IPS-18c (cell line): Measurements from ENCODE around the gene ASXL1.
A peak's percentile ranks its signal among the peaks of the same experiment; 100 is the strongest.

Experiments used
- H3K4me3 ChIP-seq: 2 replicates; pipeline ENCODE4 v1.7.0; 2013; ENCODE audit warnings: low read depth, mild to moderate bottlenecking, low read length, moderate library complexity; ENCODE audit not compliant: insufficient read depth
- H3K9me3 ChIP-seq: one replicate; pipeline ENCODE4 v1.6.1; 2013; ENCODE audit warnings: mild to moderate bottlenecking, low read length, moderate library complexity; ENCODE audit not compliant: control insufficient read depth, insufficient read depth

ASXL1 gene

GRCh38 chr20:32474967-32475811 lies 117.1 kb downstream of the ASXL1 start:
- H3K9me3 ChIP-seq: no peaks in the 10 kb centered on the region
- H3K4me3 ChIP-seq: peak overlapping the region; percentile 15; the same call in 1 of the 2 replicates

- no peaks in the 10 kb centered on the region for H3K9me3 ChIP-seq
- H3K4me3 ChIP-seq: no peak overlapping the region
Observed at GRCh38 chr20:32476684-32477593, 118.8 kb downstream of the ASXL1 start.

GRCh38 chr20:32477594-32478512 lies 119.7 kb downstream of the ASXL1 start:
- no peaks in the 10 kb centered on the region for H3K9me3 ChIP-seq
- H3K4me3 ChIP-seq: no peak overlapping the region

- H3K9me3 ChIP-seq: no peaks in the 10 kb centered on the region
- H3K4me3 ChIP-seq: no peak overlapping the region
Observed at GRCh38 chr20:32478576-32478975, 120.4 kb downstream of the ASXL1 start.

GRCh38 chr20:32479012-32479411 lies 120.9 kb downstream of the ASXL1 start:
- no peaks in the 10 kb centered on the region for H3K9me3 ChIP-seq
- H3K4me3 ChIP-seq: no peak overlapping the region

- H3K9me3 ChIP-seq: no peaks in the 10 kb centered on the region
- H3K4me3 ChIP-seq: no peak overlapping the region
Observed at GRCh38 chr20:32479697-32480171, 121.6 kb downstream of the ASXL1 start.

- Histone ChIP-seq H3K9me3 (no peaks in the 10 kb centered on the region), H3K4me3 (no peak overlapping the region)
Observed at GRCh38 chr20:32480371-32481241, 122.5 kb downstream of the ASXL1 start.

GRCh38 chr20:32481311-32482142 lies 123.4 kb downstream of the ASXL1 start:
- Histone ChIP-seq H3K4me3 (peak overlapping the region; percentile 20; the same call in 1 of the 2 replicates), H3K9me3 (no peaks in the 10 kb centered on the region)

- no peaks in the 10 kb centered on the region for H3K9me3 ChIP-seq
- H3K4me3 ChIP-seq: peak overlapping the region; percentile 81
Observed at GRCh38 chr20:32482143-32482441, 124.0 kb downstream of the ASXL1 start.

- H3K4me3 ChIP-seq: peak overlapping the region; percentile 81
- no peaks in the 10 kb centered on the region for H3K9me3 ChIP-seq
Observed at GRCh38 chr20:32482442-32483261, 124.5 kb downstream of the ASXL1 start.

GRCh38 chr20:32483351-32484224 lies 125.5 kb downstream of the ASXL1 start:
- H3K9me3 ChIP-seq: no peaks in the 10 kb centered on the region
- peak overlapping the region; percentile 80 for H3K4me3 ChIP-seq

GRCh38 chr20:32484225-32484957 lies 126.3 kb downstream of the ASXL1 start:
- Histone ChIP-seq H3K9me3 (no peaks in the 10 kb centered on the region), H3K4me3 (peak overlapping the region; percentile 80)

- Histone ChIP-seq H3K4me3 (peak overlapping the region; percentile 80), H3K9me3 (no peaks in the 10 kb centered on the region)
Observed at GRCh38 chr20:32484958-32485769, 127.0 kb downstream of the ASXL1 start.
